HCT116 (cell line): ENCODE measurements around the gene RNF4. TPM values are rescaled to one million over a fixed set of nuclear protein-coding genes. Genes with fewer than 3 reads are reported as not detected.

Experiments
- ATAC-seq: fragments of 200-7000 bp; cut with Tn5 transposase; 2 replicates; pipeline ENCODE4 v1.9.1; 2020; ENCODE audit warnings: mild to moderate bottlenecking, moderate library complexity
- BruUV-seq: library from RNA; stranded (reverse); fragments of 400-500 nt; replicated peaks from 2 replicates; lab custom pipeline; 2021; lab: Mats Ljungman, UMichigan
- CTCF ChIA-PET: fragments of 300-600 bp; sonication (Branson Sonifier 250); formaldehyde crosslinking; loops from one replicate; lab custom pipeline; 2021; ENCODE audit warnings: antibody characterized with exemption; lab: Charles Lee
- POLR2A ChIA-PET: fragments of 300-600, 350-600 bp; sonication (Branson Sonifier 250); formaldehyde crosslinking; loops from one replicate; lab custom pipeline; 2021; ENCODE audit warnings: antibody characterized with exemption; lab: Charles Lee
- RAD21 ChIA-PET, 2 experiments: fragments of 300-600 bp; sonication (Branson Sonifier 250); formaldehyde crosslinking; loops; one replicate each; lab custom pipeline; 2023; ENCODE audit warnings: low total read pairs in 2 of 2; ENCODE audit not compliant: uncharacterized antibody in 2 of 2, unreplicated experiment in 2 of 2, low non-redundant PET in 1 of 2; lab: Charles Lee
- DNase-seq: peaks from one replicate; pipeline ENCODE4 v3.0.0-alpha.2; 2010; ENCODE audit warnings: low read depth, low spot score
- H2AFZ ChIP-seq: fragments of 200-600 bp; shearing (Covaris generic), sonication (generic); 2 replicates; pipeline ENCODE4 v1.6.1; 2017; ENCODE audit warnings: low read depth, mixed run types, mixed read lengths, antibody characterized with exemption, low read length; ENCODE audit not compliant: poor library complexity, severe bottlenecking
- H3K27ac ChIP-seq: 2 replicates; pipeline ENCODE4 v1.5.1; 2012; ENCODE audit warnings: low read depth, low read length
- H3K27me3 ChIP-seq: fragments of 200-600 bp; sonication (generic); 2 replicates; pipeline ENCODE4 v1.6.1; 2016; ENCODE audit warnings: mixed run types, low read length, mixed read lengths; ENCODE audit not compliant: insufficient read depth
- H3K36me3 ChIP-seq, 2 experiments: fragments of 200-500 bp in 1 of 2; fragments of 200-600 bp in 1 of 2; sonication (Bioruptor generic) in 1 of 2; sonication (generic) in 1 of 2; 2 replicates each; pipeline versions ENCODE4 v1.5.1 to v1.6.1; 2014 to 2016; ENCODE audit warnings: low read length in 2 of 2, inconsistent platforms in 1 of 2, mixed read lengths in 1 of 2, mixed run types in 1 of 2; ENCODE audit not compliant: insufficient read depth in 2 of 2, control insufficient read depth in 1 of 2
- H3K4me1 ChIP-seq, 2 experiments: fragments of 200-600 bp in 1 of 2; sonication (generic) in 1 of 2; 2 replicates each; pipeline versions ENCODE4 v1.5.1 to v1.6.1; 2012 to 2017; ENCODE audit warnings: low read length in 2 of 2, inconsistent platforms in 1 of 2, mild to moderate bottlenecking in 1 of 2, mixed read lengths in 1 of 2, mixed run types in 1 of 2, moderate library complexity in 1 of 2; ENCODE audit not compliant: insufficient read depth in 2 of 2, control insufficient read depth in 1 of 2
- H3K4me2 ChIP-seq: fragments of 200-600 bp; sonication (generic); 2 replicates; pipeline ENCODE4 v1.6.1; 2017; ENCODE audit warnings: mixed run types, low read length, mixed read lengths
- H3K4me3 ChIP-seq, 2 experiments: fragments of 200-600 bp in 1 of 2; sonication (generic) in 1 of 2; replicated peaks in 1 of 2; 2 replicates each; pipeline ENCODE4 v1.5.1; 2011 to 2016; ENCODE audit warnings: low read length in 2 of 2, control low read depth in 1 of 2, low read depth in 1 of 2, mild to moderate bottlenecking in 1 of 2, mixed read lengths in 1 of 2, mixed run types in 1 of 2
- H3K79me2 ChIP-seq: fragments of 200-600 bp; sonication (generic); 2 replicates; pipeline ENCODE4 v1.6.1; 2017; ENCODE audit warnings: mild to moderate bottlenecking, mixed run types, low read length, moderate library complexity, mixed read lengths; ENCODE audit not compliant: insufficient read depth
- H3K9ac ChIP-seq: fragments of 200-600 bp; sonication (generic); 2 replicates; pipeline ENCODE4 v1.6.1; 2016; ENCODE audit warnings: low read length, mixed read lengths
- H3K9me2 ChIP-seq: fragments of 200-600 bp; sonication (generic), shearing (Covaris generic); 2 replicates; pipeline ENCODE4 v1.6.1; 2017; ENCODE audit warnings: mixed run types, mild to moderate bottlenecking, moderate library complexity; ENCODE audit not compliant: insufficient read depth
- H3K9me3 ChIP-seq, 2 experiments: fragments of 200-500 bp in 1 of 2; fragments of 200-600 bp in 1 of 2; sonication (Bioruptor generic) in 1 of 2; sonication (generic) in 1 of 2; 2 replicates each; pipeline ENCODE4 v1.6.1; 2014 to 2017; ENCODE audit warnings: low read length in 2 of 2, mixed read lengths in 2 of 2, inconsistent platforms in 1 of 2, low read depth in 1 of 2, mild to moderate bottlenecking in 1 of 2, mixed run types in 1 of 2, moderate library complexity in 1 of 2; ENCODE audit not compliant: control insufficient read depth in 1 of 2, insufficient read depth in 1 of 2
- H4K20me1 ChIP-seq: fragments of 200-600 bp; sonication (generic), shearing (Covaris generic); 2 replicates; pipeline ENCODE4 v1.6.1; 2017; ENCODE audit warnings: mixed run types, mild to moderate bottlenecking, moderate library complexity; ENCODE audit not compliant: insufficient read depth
- CEBPB ChIP-seq: IDR thresholded peaks from 2 replicates; pipeline ENCODE4 v1.6.1; 2012; ENCODE audit warnings: low read depth
- EGR1 ChIP-seq: IDR thresholded peaks from 2 replicates; pipeline ENCODE4 v1.6.1; 2012; ENCODE audit warnings: low read depth
- ELF1 ChIP-seq: IDR thresholded peaks from 2 replicates; pipeline ENCODE4 v1.6.1; 2012; ENCODE audit warnings: low read depth, borderline replicate concordance
- EZH2phosphoT487 ChIP-seq: fragments of 200-600 bp; IDR thresholded peaks from 2 replicates; pipeline ENCODE4 v1.6.1; 2018; ENCODE audit warnings: antibody characterized with exemption, borderline replicate concordance
- FOSL1 ChIP-seq: IDR thresholded peaks from 2 replicates; pipeline ENCODE4 v1.6.1; 2012; ENCODE audit warnings: low read depth
- JUND ChIP-seq: IDR thresholded peaks from 2 replicates; pipeline ENCODE4 v1.6.1; 2012
- POLR2A ChIP-seq: IDR thresholded peaks from 2 replicates; pipeline ENCODE4 v1.7.0; 2011; ENCODE audit warnings: borderline replicate concordance; ENCODE audit not compliant: insufficient read depth, insufficient read length; ENCODE audit errors: extremely low read depth
- RAD21 ChIP-seq: IDR thresholded peaks from 2 replicates; pipeline ENCODE4 v1.6.1; 2012; ENCODE audit warnings: low read depth, mild to moderate bottlenecking
- SP1 ChIP-seq: IDR thresholded peaks from 2 replicates; pipeline ENCODE4 v1.6.1; 2012; ENCODE audit warnings: low read depth
- TCF7L2 ChIP-seq: IDR thresholded peaks from 2 replicates; pipeline ENCODE4 v1.7.0; 2011; ENCODE audit warnings: borderline replicate concordance, inconsistent platforms; ENCODE audit not compliant: insufficient read depth, insufficient read length; ENCODE audit errors: extremely low read depth
- YY1 ChIP-seq: IDR thresholded peaks from 2 replicates; pipeline ENCODE4 v1.6.1; 2011; ENCODE audit warnings: low read length, low read depth, moderate library complexity, mild to moderate bottlenecking; ENCODE audit not compliant: insufficient replicate concordance; ENCODE audit errors: extremely low read depth
- ZFX ChIP-seq: fragments of 450-650 bp; IDR thresholded peaks from 2 replicates; pipeline ENCODE4 v1.6.1; 2017
- intact Hi-C: fragments of 100-400 bp; cut with micrococcal nuclease; formaldehyde crosslinking; loops from 2 replicates; pipeline ENCODE4 v1.10.0; 2022
- total RNA-seq: library from RNA; stranded (reverse); gene quantifications from one replicate; pipeline ENCODE4 v1.2.1, GENCODE V29; 2021; ENCODE audit not compliant: unreplicated experiment
- TF ChIP-seq, protein P1 (sequence below): IDR thresholded peaks from 2 replicates; pipeline ENCODE4 v1.6.1; 2012; ENCODE audit warnings: low read depth
- TF ChIP-seq, protein P2 (sequence below): IDR thresholded peaks from 2 replicates; pipeline ENCODE4 v1.6.1; 2012

RNF4 gene
- total RNA-seq, 1 experiment from 2014 or later, result 62.3 TPM

DNA sequence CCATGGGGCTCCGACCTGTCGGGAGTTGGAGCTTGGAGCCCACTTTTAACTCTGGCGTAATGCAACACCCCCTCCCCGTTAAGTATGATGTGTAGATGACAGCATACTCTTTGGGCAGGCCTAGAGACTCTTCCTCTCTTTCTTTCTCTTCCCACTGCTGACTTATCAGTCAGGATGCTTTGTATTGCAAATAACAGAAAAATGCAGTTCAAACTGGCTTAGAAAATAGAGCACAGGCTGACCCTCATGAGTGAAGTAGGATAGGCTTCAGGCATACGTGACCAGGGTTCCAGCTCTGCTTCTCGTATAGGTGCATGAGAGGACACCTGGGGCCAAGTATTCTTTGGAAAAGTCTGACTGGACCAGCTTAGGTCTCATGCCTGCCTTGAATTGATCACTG, 23.3 kb upstream of the RNF4 start (continued):
- TF ChIP-seq TCF7L2, result no peak
- TF ChIP-seq, protein P1, sequence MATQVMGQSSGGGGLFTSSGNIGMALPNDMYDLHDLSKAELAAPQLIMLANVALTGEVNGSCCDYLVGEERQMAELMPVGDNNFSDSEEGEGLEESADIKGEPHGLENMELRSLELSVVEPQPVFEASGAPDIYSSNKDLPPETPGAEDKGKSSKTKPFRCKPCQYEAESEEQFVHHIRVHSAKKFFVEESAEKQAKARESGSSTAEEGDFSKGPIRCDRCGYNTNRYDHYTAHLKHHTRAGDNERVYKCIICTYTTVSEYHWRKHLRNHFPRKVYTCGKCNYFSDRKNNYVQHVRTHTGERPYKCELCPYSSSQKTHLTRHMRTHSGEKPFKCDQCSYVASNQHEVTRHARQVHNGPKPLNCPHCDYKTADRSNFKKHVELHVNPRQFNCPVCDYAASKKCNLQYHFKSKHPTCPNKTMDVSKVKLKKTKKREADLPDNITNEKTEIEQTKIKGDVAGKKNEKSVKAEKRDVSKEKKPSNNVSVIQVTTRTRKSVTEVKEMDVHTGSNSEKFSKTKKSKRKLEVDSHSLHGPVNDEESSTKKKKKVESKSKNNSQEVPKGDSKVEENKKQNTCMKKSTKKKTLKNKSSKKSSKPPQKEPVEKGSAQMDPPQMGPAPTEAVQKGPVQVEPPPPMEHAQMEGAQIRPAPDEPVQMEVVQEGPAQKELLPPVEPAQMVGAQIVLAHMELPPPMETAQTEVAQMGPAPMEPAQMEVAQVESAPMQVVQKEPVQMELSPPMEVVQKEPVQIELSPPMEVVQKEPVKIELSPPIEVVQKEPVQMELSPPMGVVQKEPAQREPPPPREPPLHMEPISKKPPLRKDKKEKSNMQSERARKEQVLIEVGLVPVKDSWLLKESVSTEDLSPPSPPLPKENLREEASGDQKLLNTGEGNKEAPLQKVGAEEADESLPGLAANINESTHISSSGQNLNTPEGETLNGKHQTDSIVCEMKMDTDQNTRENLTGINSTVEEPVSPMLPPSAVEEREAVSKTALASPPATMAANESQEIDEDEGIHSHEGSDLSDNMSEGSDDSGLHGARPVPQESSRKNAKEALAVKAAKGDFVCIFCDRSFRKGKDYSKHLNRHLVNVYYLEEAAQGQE, result no peak
- TF ChIP-seq EZH2phosphoT487, result no peak
- no peak for TF ChIP-seq JUND
- no peak for TF ChIP-seq ELF1
- no peak for TF ChIP-seq POLR2A

DNA sequence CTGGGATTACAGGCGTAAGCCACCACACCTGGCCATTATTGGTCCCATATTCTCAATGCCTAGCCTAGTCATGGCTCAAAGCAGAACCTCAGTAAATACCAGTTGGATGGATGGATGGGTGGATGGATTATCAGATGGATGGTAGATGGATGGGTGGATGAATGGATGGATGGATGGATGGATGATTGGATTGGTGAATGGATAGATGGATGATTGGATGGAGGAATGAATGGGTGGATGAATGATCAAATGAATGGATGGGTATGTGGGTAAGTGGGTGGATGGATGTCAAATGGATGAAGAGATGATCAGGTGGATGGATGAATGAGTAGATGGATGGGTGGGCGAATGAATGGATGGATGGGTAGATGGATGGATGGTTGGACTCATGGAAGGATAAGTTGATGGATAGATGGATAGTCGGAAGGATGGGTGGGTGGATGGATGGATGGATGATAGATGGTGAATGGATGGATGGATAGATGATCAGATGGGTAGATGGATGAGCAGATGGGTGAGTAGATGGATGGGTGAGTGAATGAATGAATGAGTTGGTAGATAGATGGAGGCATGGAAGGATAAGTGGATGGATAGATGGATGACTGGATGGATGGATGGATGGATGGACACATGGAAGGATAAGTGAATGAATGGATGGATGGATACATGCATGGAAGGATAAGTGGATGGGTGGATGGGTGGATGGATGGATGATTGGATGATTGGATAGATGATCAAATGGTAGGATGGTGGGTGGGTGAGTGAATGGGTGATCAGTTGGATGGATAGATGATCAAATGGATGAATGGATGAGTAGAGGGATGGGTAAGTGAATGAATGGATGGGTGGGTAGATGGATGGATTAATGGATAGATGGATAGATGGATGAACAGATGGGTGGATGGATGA, 22.0 kb upstream of the RNF4 start:
- POLR2A ChIA-PET, result no interaction called here
- TF ChIP-seq POLR2A, result no peak
- no peak for TF ChIP-seq YY1
- no peak for TF ChIP-seq ELF1
- no peak for TF ChIP-seq SP1
- no peak for TF ChIP-seq JUND
- TF ChIP-seq CEBPB, result no peak
- no peak for TF ChIP-seq EZH2phosphoT487
- TF ChIP-seq, protein P2, sequence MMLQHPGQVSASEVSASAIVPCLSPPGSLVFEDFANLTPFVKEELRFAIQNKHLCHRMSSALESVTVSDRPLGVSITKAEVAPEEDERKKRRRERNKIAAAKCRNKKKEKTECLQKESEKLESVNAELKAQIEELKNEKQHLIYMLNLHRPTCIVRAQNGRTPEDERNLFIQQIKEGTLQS, result no peak
- no peak for TF ChIP-seq EGR1
- no peak for TF ChIP-seq ZFX
- no peak for TF ChIP-seq FOSL1
- no peak for TF ChIP-seq TCF7L2
- TF ChIP-seq, protein P1, result no peak
- TF ChIP-seq RAD21, result no peak
- Histone ChIP-seq H3K4me1 (peaks cover 2 to 3% of the 10 kb centered on the region in 2 experiments; a peak in 3 of 4 replicates), H3K79me2 (no peaks in the 10 kb centered on the region), H3K27me3 (no peaks in the 10 kb centered on the region), H3K36me3 (no peaks in the 10 kb centered on the region), H3K4me3 (no peak overlapping the region), H2AFZ (no peak overlapping the region), H3K4me2 (no peak overlapping the region), H3K27ac (no peak overlapping the region), H3K9me3 (no peaks in the 10 kb centered on the region), H3K9me2 (no peaks in the 10 kb centered on the region), H3K9ac (no peak overlapping the region), H4K20me1 (no peaks in the 10 kb centered on the region)
- RAD21 ChIA-PET, result no interaction called here
- no TSS peak for BruUV-seq
- intact Hi-C loops, result no loop called here
- no peak for ATAC-seq
- CTCF ChIA-PET, result no interaction called here
- no peak for DNase-seq
